Stimulated activated CD4-positive, alpha-beta T cell treated with anti-CD3 and anti-CD28 coated beads, Interleukin-12 subunit alpha, Interleukin-12 subunit beta, amount 100 ng/mL, for 4 hours (primary cell): Measurements from ENCODE around the gene PRXL2A.
"Not testable (repeated sequence)": the region's sequence is repeated elsewhere in the genome, so short reads cannot be mapped to it uniquely, and the experiment has no call there.

Experiments used
- DNase-seq: peaks from one replicate; pipeline ENCODE4 v3.0.0-alpha.2; 2020

Gene PRXL2A

GRCh38 chr10:80411681-80412220 lies 3.4 kb downstream of the PRXL2A start:
- no peak for DNase-seq

- no peak for DNase-seq
These were observed 4.1 kb downstream of the PRXL2A start for GRCh38 chr10:80412486-80412885.

GRCh38 chr10:80413271-80413996 lies 5.1 kb downstream of the PRXL2A start:
- DNase-seq: no peak

DNA sequence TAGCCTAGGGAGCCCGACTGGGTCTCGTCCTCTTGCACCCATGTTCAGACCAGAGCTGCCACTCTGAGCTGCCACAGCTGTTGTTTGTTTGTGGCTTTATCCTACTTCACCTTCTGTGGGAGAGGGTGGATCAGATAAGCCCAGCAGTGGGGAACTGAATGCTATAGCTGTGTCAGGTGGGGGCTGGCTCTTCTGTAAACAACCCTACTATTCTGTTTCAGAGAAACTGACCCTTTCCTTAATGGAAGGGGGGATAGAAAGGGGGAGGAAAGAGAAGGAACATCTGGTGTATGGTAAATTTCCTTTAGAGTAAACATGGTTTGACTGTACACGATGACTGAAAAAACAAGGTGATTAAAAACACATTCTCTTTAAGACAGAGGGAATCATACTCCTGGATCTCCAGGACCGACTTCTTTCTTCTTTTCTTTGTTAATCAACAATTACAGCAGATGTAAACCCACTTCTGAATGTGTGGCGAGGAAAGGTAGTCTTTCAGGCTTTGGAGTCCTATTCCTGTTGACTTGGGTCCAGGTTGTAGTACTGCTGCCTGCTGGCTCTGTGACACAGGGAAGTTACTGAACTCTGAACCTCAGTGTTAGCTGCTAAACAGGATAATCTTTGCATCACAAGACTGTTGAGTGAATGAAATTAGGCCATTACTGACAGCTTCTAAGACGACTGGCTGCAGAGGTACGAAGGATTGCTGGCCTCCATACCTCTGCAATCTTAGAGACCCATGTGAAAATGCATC lies 6.0 kb downstream of the PRXL2A start:
- DNase-seq: no peak

GRCh38 chr10:80415734-80416478 lies 7.6 kb downstream of the PRXL2A start:
- no peak for DNase-seq

GRCh38 chr10:80416479-80417098 lies 8.2 kb downstream of the PRXL2A start:
- DNase-seq: no peak

DNA sequence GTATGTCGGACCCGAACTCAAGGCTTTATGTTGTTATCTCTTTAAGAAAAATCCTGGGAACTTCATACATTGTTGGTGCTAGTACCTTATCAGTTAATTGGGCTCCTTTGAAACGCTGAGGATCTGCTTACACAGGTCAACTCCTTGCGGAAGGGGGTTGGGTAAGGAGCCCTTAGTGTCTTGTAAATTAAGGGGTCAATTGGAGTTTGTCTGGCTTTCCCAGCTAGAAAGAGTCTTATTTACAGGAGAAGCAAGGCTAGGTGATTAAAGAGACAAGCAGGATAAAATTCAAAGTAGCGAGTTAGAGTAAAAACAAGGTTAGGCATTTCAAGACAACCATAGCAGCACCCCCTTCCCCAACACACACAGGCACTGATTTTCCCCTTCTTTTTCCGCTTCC lies 8.9 kb downstream of the PRXL2A start:
- DNase-seq: not testable (repeated sequence)

DNA sequence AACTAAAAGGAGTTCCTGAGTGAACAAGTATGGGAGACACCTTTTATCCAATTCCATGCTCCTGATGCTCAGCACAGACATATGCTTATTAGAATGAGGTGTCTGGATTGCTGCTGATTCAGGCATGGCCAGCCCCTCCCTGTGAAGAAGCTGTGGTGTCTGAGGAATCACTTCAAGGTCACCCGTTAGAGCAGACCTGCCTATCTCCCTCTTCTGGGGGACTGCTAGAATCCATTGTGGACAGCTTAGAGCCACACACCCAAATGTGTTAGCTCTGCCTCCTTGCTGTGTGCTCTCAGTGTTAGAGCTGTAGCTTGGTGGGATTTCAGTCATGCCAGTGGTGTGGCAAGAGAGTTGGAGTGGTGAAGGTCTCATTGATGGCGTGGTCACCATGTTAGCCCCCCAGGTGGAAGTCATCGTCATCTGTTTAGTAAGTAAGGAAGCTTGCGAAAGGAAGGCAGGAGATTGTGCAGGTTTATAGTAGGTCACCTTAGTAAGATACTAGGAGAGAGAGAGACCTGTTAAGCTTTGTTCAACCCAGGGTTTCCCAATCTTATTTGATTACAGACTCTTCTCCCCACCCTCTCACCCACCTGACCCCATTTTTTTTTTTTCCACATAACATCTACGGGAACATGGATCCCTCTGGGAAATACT lies 12.8 kb downstream of the PRXL2A start:
- DNase-seq: no peak

- DNase-seq: no peak
These were observed 13.6 kb downstream of the PRXL2A start for GRCh38 chr10:80421707-80422536.

DNA sequence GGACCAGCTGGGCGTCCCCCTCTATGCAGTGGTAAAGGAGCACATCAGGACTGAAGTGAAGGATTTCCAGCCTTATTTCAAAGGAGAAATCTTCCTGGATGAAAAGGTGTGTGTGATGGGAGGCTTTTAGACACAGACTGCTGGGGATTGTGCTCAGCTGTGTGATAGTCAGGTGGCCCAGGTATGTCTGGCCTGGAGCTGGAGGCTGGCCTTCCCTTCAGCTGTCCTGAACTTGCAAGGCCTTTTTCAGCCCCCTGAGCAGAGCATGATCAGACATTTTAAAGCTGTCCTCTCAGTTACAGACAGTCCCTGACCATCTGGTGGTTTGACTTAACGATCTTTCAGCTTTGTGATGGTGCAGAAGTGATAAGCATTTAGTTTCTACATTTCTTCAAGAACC lies 17.6 kb downstream of the PRXL2A start:
- DNase-seq: no peak

- no peak for DNase-seq
These were observed 19.2 kb downstream of the PRXL2A start for GRCh38 chr10:80427541-80427940.

DNA sequence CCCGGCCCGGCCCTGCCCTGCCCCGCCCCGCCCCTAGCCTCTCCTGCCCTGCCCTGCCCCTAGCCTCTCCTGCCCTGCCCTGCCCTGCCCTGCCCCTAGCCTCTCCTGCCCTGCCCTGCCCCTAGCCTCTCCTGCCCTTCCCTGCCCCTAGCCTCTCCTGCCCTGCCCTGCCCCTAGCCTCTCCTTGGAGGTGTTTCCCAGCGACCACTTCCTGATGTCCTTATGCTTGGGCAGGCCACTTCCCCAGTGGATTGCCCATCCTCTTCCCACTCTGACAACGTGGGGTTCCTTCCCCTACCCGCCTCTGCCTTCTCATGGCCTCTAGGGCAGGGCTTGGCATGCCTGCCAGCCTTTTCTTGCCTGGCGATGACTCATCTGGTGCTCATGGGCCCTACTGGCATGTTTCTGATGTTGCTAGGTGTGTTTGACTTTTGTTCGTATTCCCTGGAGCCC lies 21.2 kb downstream of the PRXL2A start:
- DNase-seq: no peak

- DNase-seq: no peak
These were observed 24.8 kb downstream of the PRXL2A start for GRCh38 chr10:80433134-80433533.

DNA sequence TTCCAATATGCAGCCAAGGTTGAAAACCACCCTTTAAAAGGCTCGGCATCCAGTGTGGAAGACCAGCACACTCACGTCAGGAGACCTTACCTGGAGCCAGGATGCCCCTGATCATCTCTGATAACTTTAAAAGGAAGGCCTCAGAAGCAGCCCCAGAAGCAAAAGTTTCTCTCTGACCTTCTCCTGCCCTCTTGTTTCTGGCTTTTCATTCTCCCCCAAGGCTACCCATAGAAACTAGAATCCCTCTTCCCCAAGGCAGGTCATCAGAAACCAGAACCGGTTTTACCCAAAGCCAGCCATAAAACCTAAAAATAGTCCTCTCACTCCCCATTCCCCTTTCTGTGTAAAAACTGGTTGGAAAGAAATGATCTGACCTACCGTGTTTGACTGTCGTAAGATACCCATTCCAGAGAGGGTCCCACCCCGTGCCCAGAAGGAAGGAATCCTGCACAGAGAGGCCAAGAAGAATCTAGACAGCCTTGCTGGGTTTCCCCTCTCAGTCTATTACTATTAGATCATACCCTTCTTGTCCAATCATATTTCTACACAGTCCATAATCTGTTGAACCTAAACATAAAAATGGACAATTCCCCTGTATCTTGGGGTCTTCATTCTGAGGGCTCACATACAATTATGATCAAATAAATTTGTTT lies 28.2 kb downstream of the PRXL2A start:
- DNase-seq: no peak

DNA sequence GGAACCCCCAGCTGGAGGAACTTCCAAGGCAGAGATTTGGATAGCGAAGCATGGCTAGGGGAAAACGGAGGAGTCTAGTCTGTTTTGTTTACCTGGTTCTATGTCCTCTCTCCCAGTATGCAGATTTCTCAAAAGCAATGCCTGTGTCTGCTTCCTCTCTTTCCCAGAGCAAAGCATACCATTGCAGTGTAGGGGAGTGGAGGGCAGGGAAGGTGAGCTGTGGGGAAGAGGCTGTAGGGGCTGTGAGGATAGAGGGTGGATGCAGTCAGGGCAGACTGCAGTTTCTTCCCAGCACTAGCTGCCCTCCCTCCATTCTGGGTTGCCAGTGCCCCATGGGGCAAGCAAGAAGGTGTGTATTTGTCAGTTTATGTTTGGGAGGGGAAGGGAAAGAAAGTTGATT lies 28.9 kb downstream of the PRXL2A start:
- no peak for DNase-seq

GRCh38 chr10:80441831-80442230 lies 33.5 kb downstream of the PRXL2A start:
- no peak for DNase-seq

DNA sequence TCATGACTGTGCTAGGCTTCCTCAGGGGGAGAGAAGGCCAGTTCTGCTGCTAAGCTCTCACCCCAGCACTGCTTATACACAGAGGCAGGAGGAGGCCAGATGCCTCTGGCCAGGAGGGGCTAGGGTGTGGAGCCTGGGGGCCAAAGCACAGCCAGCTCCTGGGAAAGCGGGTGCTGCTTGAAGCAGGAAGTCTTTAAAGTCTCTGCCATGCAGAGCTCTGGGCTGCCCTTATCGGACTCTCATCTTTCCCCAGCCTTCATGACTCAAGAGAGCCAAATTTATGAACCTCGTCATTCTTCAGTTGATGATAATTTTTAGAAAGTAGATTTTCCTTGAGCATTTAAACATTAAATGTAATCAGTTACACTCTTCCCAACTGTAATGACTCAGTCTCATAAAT lies 34.5 kb downstream of the PRXL2A start:
- no peak for DNase-seq

GRCh38 chr10:80443531-80443974 lies 35.2 kb downstream of the PRXL2A start:
- DNase-seq: no peak

- no peak for DNase-seq
These were observed 35.8 kb downstream of the PRXL2A start for GRCh38 chr10:80444124-80444523.

DNA sequence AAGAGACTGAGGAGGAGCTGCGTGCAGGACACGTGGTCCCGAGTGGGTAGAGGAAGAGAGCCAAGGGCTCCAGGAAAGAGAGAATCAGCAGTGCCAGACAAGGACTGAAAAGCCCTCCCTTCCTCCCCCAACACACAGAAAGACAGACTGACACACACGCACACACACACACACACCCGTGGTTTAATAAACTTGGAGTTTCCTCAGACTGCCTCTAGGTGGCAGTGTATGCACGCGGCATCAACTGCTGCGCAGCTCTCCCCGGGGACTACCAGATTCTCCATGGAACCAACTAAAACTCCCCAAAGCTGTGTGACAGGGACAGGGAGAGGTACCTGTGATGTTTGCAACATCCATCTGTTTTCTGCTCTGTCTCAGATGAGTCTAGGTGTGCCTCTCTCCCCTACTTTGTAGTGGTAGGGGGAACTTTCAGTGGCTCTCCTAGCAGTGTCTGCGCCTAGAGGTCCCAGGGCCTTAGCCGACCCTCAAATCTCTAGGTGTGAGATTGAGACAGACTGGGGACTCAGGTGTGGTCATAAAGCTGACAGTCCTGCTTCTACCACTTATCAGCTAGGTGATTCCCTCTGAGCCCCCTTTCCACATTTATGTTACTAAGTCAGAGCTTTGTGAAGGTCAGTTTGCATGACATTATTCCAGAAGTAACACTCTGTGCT lies 36.4 kb downstream of the PRXL2A start:
- DNase-seq: peak; percentile 66
